Measurements from ENCODE around the gene ANXA11.

ANXA11 gene

GRCh38 chr10:80131499-80131901 is 73.8 kb downstream of the ANXA11 start:
- TF ChIP-seq CTCF (IDR thresholded peaks at IDR 0.05; ENCODE audit: insufficient read depth, missing control alignments) = no peak
- DNase-seq (ENCODE audit: insufficient read length, low spot score) (no peak), FAIRE-seq (no peak)

- TF ChIP-seq CTCF (IDR thresholded peaks at IDR 0.05; ENCODE audit: insufficient read depth, missing control alignments) = no peak
- DNase-seq (ENCODE audit: insufficient read length, low spot score) (no peak), FAIRE-seq (no peak)
Observed at GRCh38 chr10:80126876-80127275, 78.5 kb downstream of the ANXA11 start.

GRCh38 chr10:80122746-80123145 is 82.6 kb downstream of the ANXA11 start:
- FAIRE-seq (no peak), DNase-seq (ENCODE audit: insufficient read length, low spot score) (no peak)
- TF ChIP-seq CTCF (IDR thresholded peaks at IDR 0.05; ENCODE audit: insufficient read depth, missing control alignments) = no peak

GRCh38 chr10:80122110-80122710 is 83.1 kb downstream of the ANXA11 start:
- DNase-seq (ENCODE audit: insufficient read length, low spot score) (no peak), FAIRE-seq (no peak)
- TF ChIP-seq CTCF (IDR thresholded peaks at IDR 0.05; ENCODE audit: insufficient read depth, missing control alignments) = no peak

GRCh38 chr10:80118669-80119068 is 86.7 kb downstream of the ANXA11 start:
- no peak for DNase-seq (ENCODE audit: insufficient read length, low spot score)
- no peak for FAIRE-seq
- TF ChIP-seq CTCF (IDR thresholded peaks at IDR 0.05; ENCODE audit: insufficient read depth, missing control alignments) = no peak

- no peak for TF ChIP-seq CTCF (IDR thresholded peaks at IDR 0.05; ENCODE audit: insufficient read depth, missing control alignments)
- no peak for DNase-seq (ENCODE audit: insufficient read length, low spot score)
- FAIRE-seq = no peak
Observed at GRCh38 chr10:80110986-80111385, 94.4 kb downstream of the ANXA11 start.

GRCh38 chr10:80108576-80109239 is 96.6 kb downstream of the ANXA11 start:
- FAIRE-seq (no peak), DNase-seq (ENCODE audit: insufficient read length, low spot score) (no peak)
- TF ChIP-seq CTCF (IDR thresholded peaks at IDR 0.05; ENCODE audit: insufficient read depth, missing control alignments) = no peak
